Mucosa of rectum (tissue), 2 donors: Measurements from ENCODE around the gene PALLD.

Experiments
- H3K27ac ChIP-seq, 2 donors: one replicate each; pipeline ENCODE4 v1.7.0; 2013; ENCODE audit warnings: inconsistent platforms in 2 of 2, low read depth in 2 of 2, low read length in 2 of 2
- H3K27me3 ChIP-seq, 2 donors: one replicate each; pipeline ENCODE4 v1.7.0; 2013; ENCODE audit warnings: low read length in 2 of 2; ENCODE audit not compliant: control insufficient read depth in 2 of 2, insufficient read depth in 2 of 2
- H3K36me3 ChIP-seq, 2 donors: one replicate each; pipeline ENCODE4 v1.7.0; 2013; ENCODE audit warnings: low read length in 2 of 2; ENCODE audit not compliant: control insufficient read depth in 2 of 2, insufficient read depth in 2 of 2
- H3K4me1 ChIP-seq, 2 donors: one replicate each; pipeline ENCODE4 v1.7.0; 2013; ENCODE audit warnings: low read length in 2 of 2, mild to moderate bottlenecking in 1 of 2; ENCODE audit not compliant: control insufficient read depth in 2 of 2, insufficient read depth in 2 of 2
- H3K4me3 ChIP-seq, 2 donors: one replicate each; pipeline ENCODE4 v1.7.0; 2013; ENCODE audit warnings: low read length in 2 of 2
- H3K9ac ChIP-seq, 2 donors: one replicate each; pipeline ENCODE4 v1.7.0; 2013; ENCODE audit warnings: low read length in 2 of 2, low read depth in 1 of 2, mild to moderate bottlenecking in 1 of 2
- H3K9me3 ChIP-seq, 2 donors: one replicate each; pipeline ENCODE4 v1.7.0; 2013; ENCODE audit warnings: low read length in 2 of 2; ENCODE audit not compliant: control insufficient read depth in 2 of 2
- donor health status: healthy.
- donor health status: Normal muscosa, but diverticular disease.

Gene PALLD

DNA sequence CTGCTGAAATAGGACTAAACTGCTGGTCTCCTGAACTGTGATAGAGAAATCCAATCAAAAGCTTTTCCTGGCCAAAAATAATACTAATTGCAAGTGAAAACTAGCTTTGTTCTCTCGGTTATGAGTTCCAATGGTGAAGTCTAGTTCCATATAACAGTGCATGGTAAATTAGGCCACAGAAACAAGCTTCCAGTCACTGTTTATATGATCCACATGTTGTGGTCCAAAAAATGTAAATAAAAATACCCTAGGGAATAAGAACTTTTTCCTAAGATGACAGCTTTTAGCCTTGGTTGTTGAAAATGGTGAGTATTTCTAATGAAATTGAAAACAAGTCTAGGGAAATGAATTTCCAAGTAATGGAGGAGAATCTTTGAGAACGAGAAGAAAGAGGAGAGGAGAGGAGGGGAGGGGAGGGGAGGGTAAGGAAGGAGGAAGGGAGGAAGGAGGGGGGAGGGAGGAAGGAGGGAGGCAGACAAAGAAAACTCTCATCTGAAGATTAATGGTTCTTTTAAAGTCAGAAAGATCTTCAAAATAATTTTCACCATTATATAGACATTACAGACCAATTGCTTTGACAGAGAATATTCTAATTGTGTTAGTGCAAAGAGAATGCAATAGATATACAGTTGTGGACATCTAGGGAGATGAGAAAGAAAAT is 26.1 kb downstream of the PALLD start:
- H3K9ac ChIP-seq: no peak overlapping the region
- H3K27me3 ChIP-seq: no peaks in the 10 kb centered on the region
- no peaks in the 10 kb centered on the region for H3K9me3 ChIP-seq
- H3K4me3 ChIP-seq: no peak overlapping the region
- no peaks in the 10 kb centered on the region for H3K4me1 ChIP-seq
- no peak overlapping the region for H3K27ac ChIP-seq
- H3K36me3 ChIP-seq: no peaks in the 10 kb centered on the region

DNA sequence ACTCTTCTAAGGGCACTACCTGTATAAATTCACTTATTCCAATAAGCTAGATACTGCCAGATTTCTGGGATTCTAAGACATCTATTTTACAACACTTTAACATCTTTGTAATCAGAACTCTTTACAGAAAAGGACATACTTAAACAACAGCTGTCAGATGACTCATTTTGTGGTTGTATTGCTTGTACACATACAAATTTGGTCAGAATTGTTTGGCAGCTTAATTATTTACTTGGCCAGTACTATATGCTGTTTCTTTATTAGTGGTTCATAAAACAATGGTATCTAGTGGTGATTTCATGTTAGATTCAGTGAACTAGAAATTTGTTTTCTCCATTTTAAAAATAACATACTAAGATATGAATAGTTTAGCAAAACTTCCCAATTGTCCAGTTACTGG is 27.2 kb downstream of the PALLD start:
- H3K9me3 ChIP-seq: no peaks in the 10 kb centered on the region
- no peak overlapping the region for H3K4me3 ChIP-seq
- no peaks in the 10 kb centered on the region for H3K36me3 ChIP-seq
- no peak overlapping the region for H3K27ac ChIP-seq
- H3K27me3 ChIP-seq: no peaks in the 10 kb centered on the region
- H3K4me1 ChIP-seq: no peaks in the 10 kb centered on the region
- no peak overlapping the region for H3K9ac ChIP-seq

DNA sequence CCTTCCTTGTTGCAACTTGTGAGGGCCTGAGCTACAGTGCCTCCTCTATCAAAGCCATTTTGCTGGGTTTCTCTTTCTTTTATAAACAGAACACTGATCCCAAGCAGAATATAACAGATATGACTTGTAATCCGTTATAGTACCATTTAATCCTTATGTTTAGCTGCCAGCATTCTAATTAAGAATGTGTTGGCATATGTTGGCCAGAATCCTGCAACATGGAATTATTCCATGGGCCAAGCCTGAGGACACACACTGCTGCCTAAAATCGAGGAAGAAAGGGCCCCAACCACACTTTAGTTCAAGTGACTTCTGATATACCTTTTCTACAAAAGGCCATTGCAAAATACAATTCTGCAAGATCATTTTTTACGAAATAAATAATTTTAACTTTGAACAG is 28.0 kb downstream of the PALLD start:
- Histone ChIP-seq H3K27ac (no peak overlapping the region), H3K27me3 (no peaks in the 10 kb centered on the region), H3K4me3 (no peak overlapping the region), H3K4me1 (no peaks in the 10 kb centered on the region), H3K36me3 (no peaks in the 10 kb centered on the region), H3K9me3 (no peaks in the 10 kb centered on the region), H3K9ac (no peak overlapping the region)

DNA sequence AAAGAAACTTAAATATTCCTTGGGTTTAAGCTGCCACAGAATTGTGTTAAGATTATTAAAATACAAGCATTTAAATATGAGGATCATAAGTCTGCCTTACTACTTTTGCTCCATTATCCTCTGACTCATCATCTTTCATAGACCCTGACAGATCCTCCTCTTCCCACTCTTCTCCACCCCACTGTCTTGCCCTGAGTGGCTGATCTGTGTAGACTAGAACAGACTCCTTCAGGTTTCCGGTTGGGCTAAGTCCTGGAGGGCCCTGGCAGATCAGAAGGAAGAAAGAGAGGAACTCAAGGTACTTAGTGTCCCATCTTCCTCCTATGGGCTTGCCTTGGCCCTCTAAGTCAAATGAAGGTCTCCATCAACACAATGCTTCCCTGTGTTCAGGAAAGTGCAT is 30.7 kb downstream of the PALLD start:
- no peak overlapping the region for H3K27ac ChIP-seq
- H3K4me3 ChIP-seq: no peak overlapping the region
- H3K9ac ChIP-seq: no peak overlapping the region
- H3K27me3 ChIP-seq: no peaks in the 10 kb centered on the region
- H3K36me3 ChIP-seq: no peaks in the 10 kb centered on the region
- no peaks in the 10 kb centered on the region for H3K9me3 ChIP-seq
- H3K4me1 ChIP-seq: no peaks in the 10 kb centered on the region

DNA sequence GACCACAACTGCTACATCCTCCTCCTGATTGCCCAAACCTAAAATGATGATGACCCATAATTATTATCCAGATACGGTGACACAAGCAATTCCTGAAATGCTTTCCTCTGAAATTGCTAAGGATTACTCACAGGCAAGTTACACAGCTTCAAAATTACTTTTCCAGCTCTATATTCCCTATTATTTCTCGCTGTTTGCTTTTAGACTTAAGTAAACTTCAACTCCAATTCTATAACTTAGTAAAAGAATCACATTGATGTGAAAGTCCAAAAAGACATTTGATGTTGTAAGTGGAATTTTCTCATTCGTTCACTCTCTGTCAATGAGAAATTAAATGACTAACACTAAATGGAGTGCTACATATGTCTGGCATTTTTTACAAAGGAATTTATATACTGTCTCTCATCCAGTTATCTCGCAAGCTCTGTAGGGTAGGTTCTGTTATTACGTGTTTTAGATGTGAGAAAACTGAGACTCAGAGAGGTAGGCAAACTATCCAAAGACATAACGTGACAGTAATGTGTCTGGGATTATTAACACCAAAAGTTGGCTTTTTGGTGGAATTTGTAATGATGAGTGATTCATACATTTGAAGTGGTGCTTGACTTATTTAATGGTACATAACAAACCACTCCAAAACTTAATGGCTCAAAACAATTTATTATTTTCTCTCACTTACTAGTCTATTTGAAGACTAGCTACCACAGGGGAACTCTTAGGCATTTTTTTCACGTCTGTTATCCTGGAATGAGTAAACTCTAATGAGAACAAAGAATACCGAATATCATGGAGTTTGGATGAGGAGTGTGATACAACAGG is 31.5 kb downstream of the PALLD start:
- no peak overlapping the region for H3K4me3 ChIP-seq
- H3K36me3 ChIP-seq: no peaks in the 10 kb centered on the region
- no peak overlapping the region for H3K27ac ChIP-seq
- H3K9me3 ChIP-seq: no peaks in the 10 kb centered on the region
- H3K27me3 ChIP-seq: no peaks in the 10 kb centered on the region
- no peaks in the 10 kb centered on the region for H3K4me1 ChIP-seq
- no peak overlapping the region for H3K9ac ChIP-seq

DNA sequence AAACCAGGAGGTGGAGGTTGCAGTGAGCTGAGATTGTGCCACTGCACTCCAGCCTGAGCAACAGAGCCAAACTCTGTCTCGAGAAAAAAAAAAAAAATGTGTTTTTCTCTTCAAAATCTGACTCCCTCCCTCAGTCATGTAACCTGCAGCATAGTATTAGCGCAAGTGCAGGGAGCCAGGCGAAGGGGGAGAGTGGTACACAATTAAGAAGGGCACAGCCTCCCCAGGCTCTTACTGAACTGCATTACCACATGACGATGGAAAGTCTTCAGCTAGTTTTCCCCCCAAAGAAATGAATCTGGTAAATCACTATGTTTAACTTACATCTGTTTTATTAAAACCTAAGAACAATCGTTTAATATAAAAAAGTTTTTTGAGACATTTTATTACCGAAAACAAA is 32.4 kb downstream of the PALLD start:
- no peaks in the 10 kb centered on the region for H3K9me3 ChIP-seq
- H3K4me1 ChIP-seq: no peaks in the 10 kb centered on the region
- no peaks in the 10 kb centered on the region for H3K36me3 ChIP-seq
- no peak overlapping the region for H3K4me3 ChIP-seq
- no peak overlapping the region for H3K9ac ChIP-seq
- no peak overlapping the region for H3K27ac ChIP-seq
- no peaks in the 10 kb centered on the region for H3K27me3 ChIP-seq

DNA sequence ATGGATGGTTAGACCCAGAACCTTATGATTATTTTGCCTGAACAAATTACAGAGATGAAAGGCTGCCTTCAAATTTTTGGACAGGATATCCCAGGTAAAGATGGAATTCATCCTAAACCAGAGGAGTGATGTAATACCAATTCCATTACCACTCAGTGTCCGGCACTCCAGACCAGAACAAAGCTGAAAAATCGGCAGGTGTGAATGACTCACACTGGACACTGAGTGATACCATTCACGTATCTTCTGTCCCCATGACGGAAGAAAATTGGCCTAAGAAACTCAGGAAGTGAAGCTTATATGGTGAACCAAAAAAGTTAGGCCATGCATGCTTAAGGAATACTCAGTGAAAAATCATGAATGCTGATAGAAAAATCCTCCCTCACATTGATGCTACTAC is 34.5 kb downstream of the PALLD start:
- H3K9ac ChIP-seq: no peak overlapping the region
- no peak overlapping the region for H3K4me3 ChIP-seq
- no peaks in the 10 kb centered on the region for H3K36me3 ChIP-seq
- no peak overlapping the region for H3K27ac ChIP-seq
- H3K9me3 ChIP-seq: no peaks in the 10 kb centered on the region
- no peaks in the 10 kb centered on the region for H3K27me3 ChIP-seq
- no peaks in the 10 kb centered on the region for H3K4me1 ChIP-seq

DNA sequence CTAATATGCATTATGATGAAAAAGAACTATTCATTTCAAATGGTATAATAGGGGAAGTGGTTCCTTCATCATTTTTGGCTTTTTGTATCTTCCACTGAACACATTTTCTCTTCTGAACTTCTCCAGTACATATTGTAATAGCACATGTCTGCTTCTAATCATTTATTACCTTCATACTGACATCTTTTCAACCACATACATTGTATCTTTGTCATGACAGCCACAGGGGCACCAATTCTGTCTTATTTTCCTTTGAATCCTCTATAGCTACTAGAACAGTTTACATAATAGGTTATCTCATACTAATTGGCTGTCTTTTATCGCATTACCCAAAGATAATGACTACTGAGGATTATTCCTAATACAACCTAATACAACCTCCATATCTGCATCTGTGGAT is 37.7 kb downstream of the PALLD start:
- H3K9me3 ChIP-seq: no peaks in the 10 kb centered on the region
- H3K9ac ChIP-seq: no peak overlapping the region
- H3K27ac ChIP-seq: no peak overlapping the region
- H3K36me3 ChIP-seq: no peaks in the 10 kb centered on the region
- H3K4me3 ChIP-seq: no peak overlapping the region
- no peaks in the 10 kb centered on the region for H3K27me3 ChIP-seq
- H3K4me1 ChIP-seq: no peaks in the 10 kb centered on the region

DNA sequence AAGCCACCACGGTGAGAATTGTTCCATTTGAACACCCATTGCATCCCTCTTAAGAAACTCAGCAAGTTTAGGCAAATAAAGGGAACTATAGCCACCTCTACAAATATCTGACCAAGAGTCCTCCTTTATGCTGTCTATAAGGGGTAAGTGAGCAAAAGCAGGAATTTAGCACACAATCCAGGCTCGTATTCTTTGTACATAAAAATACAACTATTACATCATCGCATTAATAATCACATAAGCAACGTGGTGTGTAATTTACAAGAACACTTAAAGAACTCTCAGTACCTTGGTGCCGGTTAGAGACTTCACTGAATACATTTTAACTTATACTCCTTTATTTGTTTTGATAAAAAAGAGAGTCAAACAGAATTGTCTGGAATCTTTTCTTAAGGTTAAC is 38.8 kb downstream of the PALLD start:
- H3K9ac ChIP-seq: no peak overlapping the region
- H3K4me3 ChIP-seq: no peak overlapping the region
- H3K27me3 ChIP-seq: no peaks in the 10 kb centered on the region
- no peaks in the 10 kb centered on the region for H3K9me3 ChIP-seq
- H3K4me1 ChIP-seq: no peaks in the 10 kb centered on the region
- H3K27ac ChIP-seq: no peak overlapping the region
- H3K36me3 ChIP-seq: no peaks in the 10 kb centered on the region

DNA sequence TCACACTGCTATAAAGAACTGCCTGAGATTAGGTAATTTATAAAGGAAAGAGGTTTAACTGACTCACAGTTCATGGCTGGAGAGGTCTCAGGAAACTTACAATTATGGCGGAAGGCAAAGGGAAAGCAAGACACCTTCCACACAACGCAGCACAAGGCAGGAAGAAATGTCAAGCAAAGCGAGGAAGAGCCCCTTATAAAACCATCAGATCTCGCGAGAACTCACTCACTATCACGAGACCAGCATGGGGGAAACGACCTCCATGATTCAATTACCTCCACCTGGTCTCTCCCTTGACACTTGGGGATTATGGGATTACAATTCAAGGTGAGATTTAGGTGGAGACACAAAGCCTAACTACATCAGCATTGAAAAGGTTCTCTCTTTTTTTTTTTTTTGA is 39.6 kb downstream of the PALLD start:
- Histone ChIP-seq H3K27ac (no peak overlapping the region), H3K9ac (no peak overlapping the region), H3K36me3 (no peaks in the 10 kb centered on the region)

More for the DNA sequence above, 39.6 kb downstream of the PALLD start:
- no peak overlapping the region for H3K4me3 ChIP-seq
- H3K9me3 ChIP-seq: no peaks in the 10 kb centered on the region
- H3K4me1 ChIP-seq: no peaks in the 10 kb centered on the region
- no peaks in the 10 kb centered on the region for H3K27me3 ChIP-seq
